Measurements from ENCODE around the gene TIAM1. TPM values are rescaled to one million over a fixed set of nuclear protein-coding genes. Genes with fewer than 3 reads are reported as not detected.
A peak's percentile ranks its signal among the peaks of the same experiment; 100 is the strongest.

TIAM1 gene
- total RNA-seq, 1 donor from 2014 or later = 119 TPM

DNA sequence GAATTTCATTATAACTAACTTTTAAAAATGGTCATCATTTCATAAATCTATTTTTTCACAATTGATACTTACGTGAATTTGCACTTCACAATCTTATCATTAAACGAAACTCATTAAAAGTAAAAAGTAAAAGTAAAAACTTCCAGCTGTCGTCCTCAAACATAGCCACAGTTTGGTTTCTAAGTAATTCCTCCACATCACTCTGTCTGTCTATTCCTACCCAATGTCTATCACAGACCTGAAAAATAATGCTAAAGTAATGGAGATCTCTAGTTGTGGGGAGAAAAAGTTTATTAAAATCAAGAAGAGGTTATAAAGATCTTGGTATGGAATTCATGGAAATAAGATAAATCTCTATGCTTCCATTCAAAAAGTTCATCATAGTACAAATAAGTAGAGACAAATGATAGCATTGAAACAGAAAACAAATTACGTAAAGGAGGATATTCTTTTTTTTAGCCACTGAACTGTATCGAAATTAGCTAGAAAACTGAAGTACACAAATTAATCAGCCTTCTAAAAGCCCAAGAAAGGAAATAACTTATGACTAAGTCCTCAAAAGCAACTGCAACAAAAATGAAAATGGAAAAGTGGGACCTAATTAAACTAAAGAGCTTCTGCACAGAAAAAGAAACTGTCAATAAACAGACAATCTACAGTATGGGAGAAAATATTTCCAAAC, 148.6 kb downstream of the TIAM1 start:
- Mint-ChIP-seq H3K27ac (peak overlapping the region; percentile 84), H3K9me3 (no peaks in the 10 kb centered on the region), H3K4me3 (peak overlapping the region; percentile 53), H3K27me3 (ENCODE audit: insufficient read depth) (no peaks in the 10 kb centered on the region), H3K4me1 (ENCODE audit: low read depth) (peaks cover 51% of the 10 kb centered on the region), H3K36me3 (ENCODE audit: low read depth) (peaks cover 51% of the 10 kb centered on the region)
- intact Hi-C loops (cut with micrococcal nuclease) = loop anchor here (1.0 to 5.0 kb wide), 13 partner anchors 11 to 462 kb away; partner anchors contain the start of gene SOD1
- no peak for DNase-seq (ENCODE audit: low spot score)

GRCh38 chr21:31194510-31195293, 149.4 kb downstream of the TIAM1 start:
- Mint-ChIP-seq H3K27me3 (ENCODE audit: insufficient read depth) (no peaks in the 10 kb centered on the region), H3K27ac (peak overlapping the region; percentile 84), H3K36me3 (ENCODE audit: low read depth) (peaks cover 52% of the 10 kb centered on the region), H3K4me3 (peak overlapping the region; percentile 53), H3K9me3 (no peaks in the 10 kb centered on the region), H3K4me1 (ENCODE audit: low read depth) (peaks cover 58% of the 10 kb centered on the region)
- no peak for DNase-seq (ENCODE audit: low spot score)
- intact Hi-C loops (cut with micrococcal nuclease) = loop anchor here (1.0 to 5.0 kb wide), 13 partner anchors 10 to 463 kb away; partner anchors contain the start of gene SOD1

DNA sequence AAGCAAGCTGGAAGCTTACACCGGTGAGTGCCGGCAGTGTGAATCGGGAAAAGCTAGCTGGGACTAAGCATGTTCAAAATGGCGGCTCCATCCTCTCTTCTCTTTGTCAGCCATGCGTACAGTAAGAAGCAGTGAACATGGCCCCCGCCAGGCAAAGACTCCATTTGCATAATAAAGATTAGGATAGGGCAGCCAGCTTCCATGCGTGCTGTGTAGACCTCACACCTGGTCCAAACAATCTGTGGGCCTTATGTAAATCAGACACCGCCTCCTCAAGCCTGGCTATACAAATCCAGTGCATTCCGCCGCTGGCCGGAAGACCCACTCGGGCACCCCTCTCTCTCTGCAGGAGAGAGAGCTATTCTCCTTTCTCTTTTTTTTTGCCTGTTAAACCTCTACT, 150.3 kb downstream of the TIAM1 start:
- intact Hi-C loops (cut with micrococcal nuclease) = loop anchor here (2.0 kb wide), 1 partner anchor 13 kb away; no protein-coding TSS in a partner anchor
- Mint-ChIP-seq H3K4me1 (ENCODE audit: low read depth) (peaks cover 61% of the 10 kb centered on the region), H3K36me3 (ENCODE audit: low read depth) (peaks cover 55% of the 10 kb centered on the region), H3K27ac (no peak overlapping the region), H3K9me3 (no peaks in the 10 kb centered on the region), H3K27me3 (ENCODE audit: insufficient read depth) (no peaks in the 10 kb centered on the region), H3K4me3 (no peak overlapping the region)
- no peak for DNase-seq (ENCODE audit: low spot score)

DNA sequence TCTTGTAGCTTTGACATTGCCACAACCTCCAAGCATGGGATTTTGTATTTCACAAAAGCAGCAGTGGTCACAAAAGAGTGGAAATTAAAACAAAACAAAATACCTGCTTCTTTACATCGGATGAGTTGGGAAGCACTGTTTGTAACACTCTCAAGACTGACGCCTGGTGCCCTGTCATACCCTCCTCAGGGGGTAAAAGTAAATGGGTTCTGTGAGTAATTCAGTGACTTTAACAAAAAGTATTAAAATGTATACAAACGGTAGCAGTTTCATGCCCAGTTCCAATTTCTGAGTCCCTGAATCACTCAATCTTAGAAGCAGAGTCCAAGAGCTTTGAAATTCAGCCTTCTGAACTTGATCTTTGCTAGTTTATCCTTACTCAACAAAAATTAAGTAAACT, 152.5 kb downstream of the TIAM1 start:
- no peaks in the 10 kb centered on the region for H3K27me3 Mint-ChIP-seq (ENCODE audit: insufficient read depth)
- H3K27ac Mint-ChIP-seq = no peak overlapping the region
- H3K36me3 Mint-ChIP-seq (ENCODE audit: low read depth) = peaks cover 55% of the 10 kb centered on the region
- peaks cover 64% of the 10 kb centered on the region for H3K4me1 Mint-ChIP-seq (ENCODE audit: low read depth)
- H3K4me3 Mint-ChIP-seq = no peak overlapping the region
- intact Hi-C loops (cut with micrococcal nuclease) = no loop called here
- no peaks in the 10 kb centered on the region for H3K9me3 Mint-ChIP-seq
- no peak for DNase-seq (ENCODE audit: low spot score)

DNA sequence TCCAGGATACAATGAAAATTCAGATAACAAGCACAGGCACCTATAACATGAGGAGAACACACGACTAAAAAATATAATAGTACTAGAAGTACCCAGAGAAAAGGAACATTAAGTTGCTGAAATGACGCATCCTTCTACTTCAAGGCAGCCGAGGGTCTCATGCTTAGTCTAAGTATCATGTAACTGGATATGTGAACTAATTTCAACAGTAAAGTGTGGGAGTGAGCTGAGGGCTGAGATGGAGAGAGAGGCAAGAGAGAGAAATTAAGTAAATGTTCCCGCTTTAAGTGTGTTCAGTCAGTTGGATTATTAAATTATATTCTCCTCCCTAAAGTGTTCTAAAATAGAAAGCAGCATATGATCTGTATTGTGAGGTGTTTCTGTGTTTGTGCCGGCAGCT, 153.5 kb downstream of the TIAM1 start:
- DNase-seq (ENCODE audit: low spot score) = no peak
- Mint-ChIP-seq H3K27me3 (ENCODE audit: insufficient read depth) (no peaks in the 10 kb centered on the region), H3K4me1 (ENCODE audit: low read depth) (peaks cover 62% of the 10 kb centered on the region), H3K36me3 (ENCODE audit: low read depth) (peaks cover 57% of the 10 kb centered on the region), H3K4me3 (no peak overlapping the region), H3K9me3 (no peaks in the 10 kb centered on the region), H3K27ac (peak overlapping the region; percentile 9)
- intact Hi-C loops (cut with micrococcal nuclease) = no loop called here

GRCh38 chr21:31187499-31187898, 156.6 kb downstream of the TIAM1 start:
- no peak for DNase-seq (ENCODE audit: low spot score)
- H3K36me3 Mint-ChIP-seq (ENCODE audit: low read depth) = peaks cover 56% of the 10 kb centered on the region
- peaks cover 68% of the 10 kb centered on the region for H3K4me1 Mint-ChIP-seq (ENCODE audit: low read depth)
- H3K27ac Mint-ChIP-seq = peak overlapping the region; percentile 83
- H3K9me3 Mint-ChIP-seq = peaks cover 3% of the 10 kb centered on the region
- no peaks in the 10 kb centered on the region for H3K27me3 Mint-ChIP-seq (ENCODE audit: insufficient read depth)
- peak overlapping the region; percentile 63 for H3K4me3 Mint-ChIP-seq
- intact Hi-C loops (cut with micrococcal nuclease) = no loop called here

DNA sequence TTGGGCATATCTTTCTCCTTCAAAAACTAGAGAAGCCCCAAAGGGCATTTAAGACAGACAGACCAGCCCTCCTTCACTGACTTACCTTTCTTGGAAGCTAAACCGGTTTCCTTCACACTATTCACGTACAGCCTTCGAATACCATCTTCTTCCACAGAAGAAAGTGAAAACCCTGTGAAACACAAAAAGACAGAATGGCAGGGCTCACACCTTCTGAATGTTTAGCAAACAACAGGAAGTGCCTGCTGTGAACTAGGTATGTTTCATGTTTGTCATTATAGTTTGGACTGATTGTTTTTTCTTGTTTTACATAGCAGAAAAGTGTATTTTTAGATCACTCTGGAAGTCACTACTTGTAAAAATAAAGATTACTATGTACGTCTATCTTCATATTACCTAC, 157.1 kb downstream of the TIAM1 start:
- Mint-ChIP-seq H3K9me3 (peaks cover 3% of the 10 kb centered on the region), H3K4me1 (ENCODE audit: low read depth) (peaks cover 74% of the 10 kb centered on the region), H3K27me3 (ENCODE audit: insufficient read depth) (no peaks in the 10 kb centered on the region), H3K36me3 (ENCODE audit: low read depth) (peaks cover 58% of the 10 kb centered on the region), H3K27ac (peak overlapping the region; percentile 83), H3K4me3 (peak overlapping the region; percentile 63)
- DNase-seq (ENCODE audit: low spot score) = peak; percentile 28
- intact Hi-C loops (cut with micrococcal nuclease) = no loop called here

DNA sequence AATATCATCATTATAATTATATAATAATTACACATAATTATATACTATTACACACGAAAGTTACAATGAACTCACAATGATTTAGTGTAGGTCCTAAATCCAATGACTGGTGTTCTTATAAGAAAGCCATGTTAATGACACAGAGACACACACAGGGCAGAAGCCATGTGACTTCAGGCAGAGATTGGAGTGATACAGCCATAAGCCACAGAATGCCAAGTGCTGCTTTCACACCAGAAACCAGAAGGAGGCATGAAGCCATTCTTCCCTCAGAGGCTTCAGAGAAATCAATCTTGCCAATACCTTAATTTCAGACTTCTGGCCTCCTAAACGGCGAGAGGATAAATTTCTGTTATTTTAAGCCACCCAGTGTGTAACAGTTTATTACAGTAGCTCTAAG, 158.4 kb downstream of the TIAM1 start:
- no peak for DNase-seq (ENCODE audit: low spot score)

GRCh38 chr21:31184876-31185275, 159.2 kb downstream of the TIAM1 start:
- peak overlapping the region; percentile 75 for H3K4me3 Mint-ChIP-seq
- H3K27ac Mint-ChIP-seq = peak overlapping the region; percentile 84
- intact Hi-C loops (cut with micrococcal nuclease) = loop anchor here (1.0 to 5.0 kb wide), 7 partner anchors 10 to 547 kb away; partner anchors contain the start of genes KRTAP21-3, SCAF4 and SOD1
- no peak for DNase-seq (ENCODE audit: low spot score)
- peaks cover 3% of the 10 kb centered on the region for H3K9me3 Mint-ChIP-seq
- H3K27me3 Mint-ChIP-seq (ENCODE audit: insufficient read depth) = no peaks in the 10 kb centered on the region
- peaks cover 64% of the 10 kb centered on the region for H3K36me3 Mint-ChIP-seq (ENCODE audit: low read depth)
- peaks cover 78% of the 10 kb centered on the region for H3K4me1 Mint-ChIP-seq (ENCODE audit: low read depth)

More for the DNA sequence above, 158.4 kb downstream of the TIAM1 start:
- Mint-ChIP-seq H3K27ac (peak overlapping the region; percentile 91), H3K36me3 (ENCODE audit: low read depth) (peaks cover 64% of the 10 kb centered on the region), H3K4me1 (ENCODE audit: low read depth) (peaks cover 81% of the 10 kb centered on the region), H3K4me3 (peak overlapping the region; percentile 76), H3K27me3 (ENCODE audit: insufficient read depth) (no peaks in the 10 kb centered on the region), H3K9me3 (peaks cover 3% of the 10 kb centered on the region)
- intact Hi-C loops (cut with micrococcal nuclease) = no loop called here

DNA sequence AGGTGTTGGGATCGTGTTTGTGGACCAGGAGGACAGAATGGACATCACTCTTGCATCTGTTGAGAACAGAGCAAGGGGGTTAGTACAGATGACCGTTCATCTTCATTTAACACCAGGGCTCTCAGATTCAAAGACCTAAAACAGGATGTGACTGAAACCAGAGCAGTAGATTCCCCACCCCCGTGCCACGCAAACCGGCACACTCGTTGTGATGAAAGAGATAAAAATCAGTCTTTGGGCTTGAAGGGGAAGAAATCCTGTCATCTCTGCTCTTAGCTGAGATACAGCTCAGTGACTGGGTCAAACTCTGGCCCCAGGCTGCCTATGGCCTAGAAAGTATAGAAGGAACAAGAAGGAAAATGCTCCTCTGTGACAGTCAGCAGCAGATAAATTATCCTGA, 159.6 kb downstream of the TIAM1 start:
- no peaks in the 10 kb centered on the region for H3K27me3 Mint-ChIP-seq (ENCODE audit: insufficient read depth)
- peak overlapping the region; percentile 84 for H3K27ac Mint-ChIP-seq
- H3K4me3 Mint-ChIP-seq = peak overlapping the region; percentile 75
- H3K36me3 Mint-ChIP-seq (ENCODE audit: low read depth) = peaks cover 61% of the 10 kb centered on the region
- peaks cover 3% of the 10 kb centered on the region for H3K9me3 Mint-ChIP-seq
- H3K4me1 Mint-ChIP-seq (ENCODE audit: low read depth) = peaks cover 74% of the 10 kb centered on the region
- intact Hi-C loops (cut with micrococcal nuclease) = loop anchor here (1.0 to 5.0 kb wide), 7 partner anchors 11 to 548 kb away; partner anchors contain the start of genes KRTAP21-3, SCAF4 and SOD1
- DNase-seq (ENCODE audit: low spot score) = peak; percentile 68

DNA sequence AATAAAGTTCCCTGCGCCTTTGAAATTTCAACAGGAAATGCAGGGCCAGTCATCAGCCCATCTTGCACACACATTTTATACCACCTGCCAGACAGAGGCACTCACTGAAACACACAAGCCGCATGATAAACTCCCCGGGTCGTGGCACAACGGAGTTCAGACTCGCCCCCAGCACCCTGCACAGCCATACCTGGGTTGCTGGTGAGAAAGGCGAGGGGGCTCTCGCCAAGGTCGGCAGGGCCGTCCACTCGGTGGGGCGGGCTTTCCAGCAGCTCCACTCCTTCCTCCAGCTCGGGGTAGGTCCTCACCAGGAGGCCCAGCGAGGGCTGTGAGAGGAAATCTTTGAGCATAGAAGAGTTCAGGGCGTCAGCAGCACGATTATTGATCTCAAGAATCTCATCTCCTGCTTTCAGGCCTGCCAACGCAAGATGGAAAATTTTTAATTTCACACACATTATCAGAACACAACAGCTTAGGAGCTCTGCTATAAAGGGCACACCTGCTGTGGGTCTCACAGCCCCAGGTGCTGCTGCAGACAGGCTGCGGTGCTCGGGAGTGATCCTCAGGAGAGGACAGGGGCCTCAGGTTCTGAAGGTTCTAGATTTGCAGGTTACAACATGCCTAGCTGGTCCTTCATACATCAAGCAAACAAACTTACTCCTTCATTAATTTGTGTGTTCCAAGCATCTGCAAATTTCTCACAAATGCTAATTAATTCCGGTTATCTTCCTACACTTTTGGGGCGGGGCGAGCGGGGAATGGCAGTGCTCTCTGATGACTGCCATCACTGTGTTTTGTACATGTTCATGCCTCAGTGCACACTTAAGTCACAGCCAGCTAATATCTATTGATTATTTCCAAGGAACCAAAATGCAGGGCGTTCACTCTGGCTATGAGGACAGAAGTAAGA, 161.6 kb downstream of the TIAM1 start:
- peaks cover 62% of the 10 kb centered on the region for H3K36me3 Mint-ChIP-seq (ENCODE audit: low read depth)
- peaks cover 3% of the 10 kb centered on the region for H3K9me3 Mint-ChIP-seq
- H3K4me3 Mint-ChIP-seq = peak overlapping the region; percentile 91
- H3K27me3 Mint-ChIP-seq (ENCODE audit: insufficient read depth) = no peaks in the 10 kb centered on the region
- peak; percentile 42 for DNase-seq (ENCODE audit: low spot score)
- peaks cover 67% of the 10 kb centered on the region for H3K4me1 Mint-ChIP-seq (ENCODE audit: low read depth)
- intact Hi-C loops (cut with micrococcal nuclease) = loop anchor here (2.0 to 5.0 kb wide), 4 partner anchors 144 to 550 kb away; partner anchors contain the start of genes KRTAP21-3, SCAF4 and SOD1
- H3K27ac Mint-ChIP-seq = peak overlapping the region; percentile 93

DNA sequence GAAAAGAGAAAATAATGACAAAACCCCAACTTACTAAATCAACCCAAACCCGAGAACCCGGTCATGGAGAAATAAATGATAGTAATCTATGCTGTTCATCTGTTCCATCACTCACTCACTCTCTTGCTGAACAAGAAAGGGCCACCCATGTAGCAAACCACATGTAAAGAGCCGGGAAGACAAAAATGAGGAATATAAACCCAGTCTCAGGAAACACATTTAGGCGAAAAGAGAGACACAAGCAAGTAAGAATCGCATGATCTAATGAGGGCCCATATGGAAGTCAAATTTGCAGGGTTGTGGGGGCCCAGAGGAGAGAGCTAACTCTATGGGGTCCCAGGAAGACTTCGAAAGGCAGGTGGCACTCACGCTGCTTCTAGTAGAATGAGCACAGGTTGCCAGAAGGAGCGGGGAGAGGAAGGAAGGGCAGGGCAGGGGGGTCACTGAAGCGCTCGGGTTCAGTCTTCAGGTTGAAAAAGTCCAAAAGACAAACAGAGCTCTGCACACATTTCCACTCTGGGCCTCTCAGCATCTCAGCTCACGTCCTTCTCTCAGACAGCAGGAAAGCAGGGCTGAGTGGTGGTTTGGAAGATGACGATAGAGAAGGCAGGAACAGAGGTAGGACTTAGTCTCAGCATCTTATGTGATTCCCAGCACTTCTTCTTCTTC, 162.8 kb downstream of the TIAM1 start:
- peak overlapping the region; percentile 92 for H3K4me3 Mint-ChIP-seq
- peaks cover 61% of the 10 kb centered on the region for H3K36me3 Mint-ChIP-seq (ENCODE audit: low read depth)
- no peak for DNase-seq (ENCODE audit: low spot score)
- H3K4me1 Mint-ChIP-seq (ENCODE audit: low read depth) = peaks cover 69% of the 10 kb centered on the region
- H3K27me3 Mint-ChIP-seq (ENCODE audit: insufficient read depth) = no peaks in the 10 kb centered on the region
- H3K9me3 Mint-ChIP-seq = peaks cover 3% of the 10 kb centered on the region
- intact Hi-C loops (cut with micrococcal nuclease) = loop anchor here (2.0 to 5.0 kb wide), 5 partner anchors 14 to 551 kb away; partner anchors contain the start of genes KRTAP21-3, SCAF4 and SOD1
- H3K27ac Mint-ChIP-seq = peak overlapping the region; percentile 98
